Smooth muscle cell (in vitro differentiated cells): Measurements from ENCODE around the gene DLGAP4. TPM values are rescaled to one million over a fixed set of nuclear protein-coding genes. Genes with fewer than 3 reads are reported as not detected.

Source experiments
- DNase-seq: peaks from one replicate; lab custom pipeline; 2025; ENCODE audit not compliant: unreplicated experiment; lab: John Stamatoyannopoulos, UW
- H2AFZ ChIP-seq: fragments of 200-600 bp; sonication (generic); 2 replicates; pipeline ENCODE4 v1.6.0; 2016; ENCODE audit warnings: antibody characterized with exemption, low read depth, mild to moderate bottlenecking
- H3F3A ChIP-seq: fragments of 200-600 bp; sonication (generic); 2 replicates; pipeline ENCODE4 v1.6.0; 2017; ENCODE audit warnings: antibody characterized with exemption, low read depth
- H3K27ac ChIP-seq: fragments of 200-600 bp; sonication (generic); 2 replicates; pipeline ENCODE4 v1.5.1; 2016; ENCODE audit warnings: low read depth, mild to moderate bottlenecking
- H3K27me3 ChIP-seq: fragments of 200-600 bp; sonication (generic); 2 replicates; pipeline ENCODE4 v1.6.1; 2016; ENCODE audit warnings: low read depth, mild to moderate bottlenecking
- H3K36me3 ChIP-seq: fragments of 200-600 bp; sonication (generic); 2 replicates; pipeline ENCODE4 v1.5.1; 2016; ENCODE audit warnings: low read depth
- H3K4me1 ChIP-seq: fragments of 200-600 bp; sonication (generic); 2 replicates; pipeline ENCODE4 v1.5.1; 2016; ENCODE audit warnings: low read depth
- H3K4me2 ChIP-seq: fragments of 200-600 bp; sonication (generic); 2 replicates; pipeline ENCODE4 v1.6.0; 2016; ENCODE audit warnings: mild to moderate bottlenecking
- H3K4me3 ChIP-seq: fragments of 200-600 bp; sonication (generic); 2 replicates; pipeline ENCODE4 v1.5.1; 2016; ENCODE audit warnings: mild to moderate bottlenecking
- H3K79me2 ChIP-seq: fragments of 200-600 bp; sonication (generic); 2 replicates; pipeline ENCODE4 v1.6.0; 2016; ENCODE audit warnings: low read depth, mild to moderate bottlenecking
- H3K9ac ChIP-seq: fragments of 200-600 bp; sonication (generic); 2 replicates; pipeline ENCODE4 v1.6.0; 2016; ENCODE audit warnings: low read depth
- H3K9me3 ChIP-seq: fragments of 200-600 bp; sonication (generic); replicated peaks from 2 replicates; pipeline ENCODE4 v1.5.1; 2016; ENCODE audit warnings: low read depth
- H4K20me1 ChIP-seq: fragments of 200-600 bp; sonication (generic); 2 replicates; pipeline ENCODE4 v1.6.0; 2016; ENCODE audit warnings: low read depth
- WGBS: methylation state at CpG from one replicate; pipeline ENCODE4 v1.1.7; 2016; ENCODE audit warnings: low lambda C conversion rate; 5-methylcytosine and 5-hydroxymethylcytosine counted together
- polyA plus RNA-seq: library from polyadenylated mRNA; unstranded; fragments of >200 nt; fragmentation: Nextera tagmentation; extraction: Ambion mirVana; gene quantifications from 2 replicates; pipeline ENCODE4 v1.2.1, GENCODE V29; 2016
- total RNA-seq: library from RNA; depleted of rRNA; stranded (reverse); fragments of >200 nt; gene quantifications from 2 replicates; pipeline ENCODE4 v1.2.3, GENCODE V29; 2014
- TF ChIP-seq, protein P1 (sequence below): fragments of 200-600 bp; sonication (generic); IDR thresholded peaks from 2 replicates; pipeline ENCODE4 v1.5.1; 2017; ENCODE audit warnings: borderline replicate concordance, mild to moderate bottlenecking, antibody characterized with exemption; ENCODE audit not compliant: insufficient read depth, poor library complexity, severe bottlenecking

Gene DLGAP4
- total and polyA plus RNA-seq, 2 experiments from 2014 or later = 86.8 to 102 TPM

- H3K36me3 ChIP-seq = peaks cover 4% of the 10 kb centered on the region
- TF ChIP-seq, protein P1, sequence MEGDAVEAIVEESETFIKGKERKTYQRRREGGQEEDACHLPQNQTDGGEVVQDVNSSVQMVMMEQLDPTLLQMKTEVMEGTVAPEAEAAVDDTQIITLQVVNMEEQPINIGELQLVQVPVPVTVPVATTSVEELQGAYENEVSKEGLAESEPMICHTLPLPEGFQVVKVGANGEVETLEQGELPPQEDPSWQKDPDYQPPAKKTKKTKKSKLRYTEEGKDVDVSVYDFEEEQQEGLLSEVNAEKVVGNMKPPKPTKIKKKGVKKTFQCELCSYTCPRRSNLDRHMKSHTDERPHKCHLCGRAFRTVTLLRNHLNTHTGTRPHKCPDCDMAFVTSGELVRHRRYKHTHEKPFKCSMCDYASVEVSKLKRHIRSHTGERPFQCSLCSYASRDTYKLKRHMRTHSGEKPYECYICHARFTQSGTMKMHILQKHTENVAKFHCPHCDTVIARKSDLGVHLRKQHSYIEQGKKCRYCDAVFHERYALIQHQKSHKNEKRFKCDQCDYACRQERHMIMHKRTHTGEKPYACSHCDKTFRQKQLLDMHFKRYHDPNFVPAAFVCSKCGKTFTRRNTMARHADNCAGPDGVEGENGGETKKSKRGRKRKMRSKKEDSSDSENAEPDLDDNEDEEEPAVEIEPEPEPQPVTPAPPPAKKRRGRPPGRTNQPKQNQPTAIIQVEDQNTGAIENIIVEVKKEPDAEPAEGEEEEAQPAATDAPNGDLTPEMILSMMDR = no peak
- no peak overlapping the region for H2AFZ ChIP-seq
- H3K4me2 ChIP-seq = no peak overlapping the region
- H3K27ac ChIP-seq = no peak overlapping the region
- no peaks in the 10 kb centered on the region for H3K79me2 ChIP-seq
- H3K9ac ChIP-seq = no peak overlapping the region
- H3K4me3 ChIP-seq = no peak overlapping the region
- 94% methylated on average over 14 of the region's 14 CpGs for WGBS
- no peaks in the 10 kb centered on the region for H3K4me1 ChIP-seq
- H4K20me1 ChIP-seq = peaks cover 42% of the 10 kb centered on the region
- no peak for DNase-seq
- H3K27me3 ChIP-seq = no peaks in the 10 kb centered on the region
- no peaks in the 10 kb centered on the region for H3F3A ChIP-seq
- H3K9me3 ChIP-seq = no peaks in the 10 kb centered on the region
Observed at GRCh38 chr20:36528875-36529417, 222.8 kb downstream of the DLGAP4 start.

- TF ChIP-seq, protein P1 = no peak
Observed at GRCh38 chr20:36532388-36532787, 226.2 kb downstream of the DLGAP4 start.

DNA sequence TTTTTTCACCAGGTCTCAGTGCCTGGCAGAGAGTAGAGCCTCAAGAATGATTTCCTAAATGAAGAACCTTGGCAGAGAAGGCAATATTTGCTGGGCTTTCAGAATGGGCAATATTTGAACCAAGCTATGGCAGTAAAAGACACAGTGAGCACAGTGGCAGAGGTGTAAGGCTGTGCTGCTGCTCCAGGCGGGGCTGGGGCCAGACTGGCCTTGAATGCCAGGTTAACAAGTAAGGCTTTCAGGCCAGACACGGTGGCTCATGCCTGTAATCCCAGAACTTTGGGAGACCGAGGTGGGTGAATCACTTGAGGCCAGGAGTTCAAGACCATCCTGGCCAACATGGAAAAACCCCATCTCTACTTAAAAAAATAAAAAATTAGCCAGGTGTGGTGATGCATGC is 226.7 kb downstream of the DLGAP4 start:
- no peak overlapping the region for H2AFZ ChIP-seq
- H4K20me1 ChIP-seq = peaks cover 10% of the 10 kb centered on the region
- no peaks in the 10 kb centered on the region for H3K9me3 ChIP-seq
- DNase-seq = no peak
- H3K27ac ChIP-seq = no peak overlapping the region
- no peaks in the 10 kb centered on the region for H3K4me1 ChIP-seq
- no peaks in the 10 kb centered on the region for H3K36me3 ChIP-seq
- no peaks in the 10 kb centered on the region for H3K27me3 ChIP-seq
- H3K4me2 ChIP-seq = no peak overlapping the region
- WGBS = 92% methylated on average over 3 of the region's 3 CpGs
- H3K4me3 ChIP-seq = no peak overlapping the region
- TF ChIP-seq, protein P1 = no peak
- no peaks in the 10 kb centered on the region for H3K79me2 ChIP-seq
- no peak overlapping the region for H3K9ac ChIP-seq
- no peaks in the 10 kb centered on the region for H3F3A ChIP-seq

More at GRCh38 chr20:36532388-36532787, 226.2 kb downstream of the DLGAP4 start:
- Histone ChIP-seq H3F3A (no peaks in the 10 kb centered on the region), H3K4me2 (no peak overlapping the region), H3K79me2 (no peaks in the 10 kb centered on the region), H2AFZ (no peak overlapping the region), H3K27ac (no peak overlapping the region), H3K9me3 (no peaks in the 10 kb centered on the region), H4K20me1 (peaks cover 14% of the 10 kb centered on the region), H3K9ac (no peak overlapping the region), H3K4me1 (no peaks in the 10 kb centered on the region), H3K4me3 (no peak overlapping the region), H3K27me3 (no peaks in the 10 kb centered on the region), H3K36me3 (no peaks in the 10 kb centered on the region)
- no peak for DNase-seq
- 92% methylated on average over 10 of the region's 10 CpGs for WGBS
